Lower lobe of right lung (tissue), 2 donors: Measurements from ENCODE around the gene WDR82. TPM values are rescaled to one million over a fixed set of nuclear protein-coding genes. Genes with fewer than 3 reads are reported as not detected.

Experiments used
- ATAC-seq, 2 donors: fragments of 200-7000 bp; cut with Tn5 transposase; one replicate each; pipeline ENCODE4 v1.9.1; 2020 to 2022; ENCODE audit warnings: mild to moderate bottlenecking in 2 of 2, moderate library complexity in 2 of 2
- DNase-seq: peaks from one replicate; pipeline ENCODE4 v3.0.0-alpha.2; 2020
- H3K27ac ChIP-seq: fragments of 200-600 bp; one replicate; pipeline ENCODE4 v1.8.0; 2022
- H3K27me3 ChIP-seq: fragments of 200-600 bp; one replicate; pipeline ENCODE4 v1.8.0; 2022; ENCODE audit warnings: low read depth
- H3K36me3 ChIP-seq: fragments of 200-600 bp; one replicate; pipeline ENCODE4 v1.8.0; 2022; ENCODE audit warnings: mild to moderate bottlenecking
- H3K4me1 ChIP-seq: fragments of 200-600 bp; one replicate; pipeline ENCODE4 v1.8.0; 2022
- H3K4me3 ChIP-seq: fragments of 200-600 bp; one replicate; pipeline ENCODE4 v1.8.0; 2022; ENCODE audit warnings: mild to moderate bottlenecking
- H3K9me3 ChIP-seq: fragments of 200-600 bp; one replicate; pipeline ENCODE4 v1.8.0; 2022
- CTCF ChIP-seq: fragments of 200-600 bp; IDR thresholded peaks from one replicate; pipeline ENCODE4 v1.8.0; 2022; ENCODE audit warnings: antibody characterized with exemption, mild to moderate bottlenecking
- intact Hi-C: fragments of 100-400 bp; cut with DNase I; formaldehyde crosslinking; loops from one replicate; pipeline ENCODE4 v1.11.0; 2022
- total RNA-seq: library from RNA; stranded (reverse); fragmentation: NEBNext Ultra II Directional; extraction: Animal tissue kit (Norgen Biotek cat#: 25700); gene quantifications from one replicate; pipeline ENCODE4 v1.2.1, GENCODE V29; 2021
- donor health status: DM: no; HTN: yes; CAD: no; lungs with severe emphysema.

Gene WDR82
- total RNA-seq, 1 donor from 2014 or later = 60.2 TPM

GRCh38 chr3:52234516-52235447 is 43.7 kb downstream of the WDR82 start:
- Histone ChIP-seq H3K4me3 (no peak overlapping the region), H3K27ac (no peak overlapping the region), H3K9me3 (no peaks in the 10 kb centered on the region), H3K27me3 (no peaks in the 10 kb centered on the region), H3K4me1 (peaks cover 47% of the 10 kb centered on the region), H3K36me3 (peaks cover 49% of the 10 kb centered on the region)
- intact Hi-C loops = loop anchor here (10.0 kb wide), 1 partner anchor 100 kb away; no protein-coding TSS in a partner anchor
- DNase-seq (peak; percentile 35), ATAC-seq (no peak)
- no peak for TF ChIP-seq CTCF

- H3K4me1 ChIP-seq = peaks cover 43% of the 10 kb centered on the region
- H3K9me3 ChIP-seq = no peaks in the 10 kb centered on the region
- intact Hi-C loops = loop anchor here (10.0 kb wide), 1 partner anchor 101 kb away; no protein-coding TSS in a partner anchor
- H3K4me3 ChIP-seq = no peak overlapping the region
- no peak overlapping the region for H3K27ac ChIP-seq
- no peaks in the 10 kb centered on the region for H3K27me3 ChIP-seq
- DNase-seq (peak; percentile 31), ATAC-seq (no peak)
- TF ChIP-seq CTCF = no peak
- H3K36me3 ChIP-seq = peaks cover 57% of the 10 kb centered on the region
Measured at GRCh38 chr3:52233968-52234367, 44.5 kb downstream of the WDR82 start.

GRCh38 chr3:52233108-52233591 is 45.3 kb downstream of the WDR82 start:
- H3K36me3 ChIP-seq = peaks cover 65% of the 10 kb centered on the region
- peak; percentile 30 for DNase-seq
- H3K4me1 ChIP-seq = peaks cover 40% of the 10 kb centered on the region
- no peak for ATAC-seq
- H3K4me3 ChIP-seq = no peak overlapping the region
- no peaks in the 10 kb centered on the region for H3K9me3 ChIP-seq
- TF ChIP-seq CTCF = no peak
- H3K27me3 ChIP-seq = no peaks in the 10 kb centered on the region
- intact Hi-C loops = loop anchor here (10.0 kb wide), 1 partner anchor 102 kb away; no protein-coding TSS in a partner anchor
- no peak overlapping the region for H3K27ac ChIP-seq

- Histone ChIP-seq H3K27ac (no peak overlapping the region), H3K9me3 (no peaks in the 10 kb centered on the region), H3K27me3 (no peaks in the 10 kb centered on the region), H3K4me3 (no peak overlapping the region), H3K36me3 (peaks cover 72% of the 10 kb centered on the region), H3K4me1 (peaks cover 33% of the 10 kb centered on the region)
- DNase-seq = peak; percentile 39
- intact Hi-C loops = loop anchor here (10.0 kb wide), 1 partner anchor 102 kb away; no protein-coding TSS in a partner anchor
- ATAC-seq = no peak
- no peak for TF ChIP-seq CTCF
Measured at GRCh38 chr3:52232279-52233107, 46.0 kb downstream of the WDR82 start.
